Natural killer cell (primary cell): ENCODE measurements around the gene PCDH9. TPM values are rescaled to one million over a fixed set of nuclear protein-coding genes. Genes with fewer than 3 reads are reported as not detected.

Experiments
- ATAC-seq, 3 donors: fragments of 150-1000 bp in 2 of 3; fragments of 200-7000 bp in 1 of 3; cut with Tn5 transposase; 1 replicate in 1 of 3; 2 replicates in 2 of 3; pipeline ENCODE4 v1.10.0; 2021; ENCODE audit warnings: mild to moderate bottlenecking in 2 of 3, moderate library complexity in 2 of 3
- DNase-seq, 2 donors: peaks; one replicate each; pipeline versions ENCODE4 v3.0.0 to v3.0.0-alpha.2; 2013 to 2021; ENCODE audit warnings: mixed read lengths in 1 of 2
- H3K27ac ChIP-seq: one replicate; pipeline ENCODE4 v1.5.1; 2013; ENCODE audit warnings: mild to moderate bottlenecking, low read length
- H3K27me3 ChIP-seq: one replicate; pipeline ENCODE4 v1.6.1; 2013; ENCODE audit warnings: low read length; ENCODE audit not compliant: control insufficient read depth, insufficient read depth
- H3K36me3 ChIP-seq: one replicate; pipeline ENCODE4 v1.6.1; 2013; ENCODE audit warnings: low read length; ENCODE audit not compliant: control insufficient read depth, insufficient read depth
- H3K4me1 ChIP-seq: one replicate; pipeline ENCODE4 v1.6.1; 2013; ENCODE audit warnings: low read length; ENCODE audit not compliant: control insufficient read depth, insufficient read depth
- H3K4me3 ChIP-seq: one replicate; pipeline ENCODE4 v1.5.1; 2013; ENCODE audit warnings: low read length
- H3K9me3 ChIP-seq: one replicate; pipeline ENCODE4 v1.6.1; 2013; ENCODE audit warnings: low read length; ENCODE audit not compliant: control insufficient read depth, insufficient read depth
- H3K27ac Mint-ChIP-seq, 2 donors: one replicate each; pipeline ENCODE4 v1.8.0; 2022; ENCODE audit warnings: mild to moderate bottlenecking in 2 of 2, mixed read lengths in 2 of 2, moderate library complexity in 1 of 2
- H3K27me3 Mint-ChIP-seq, 2 donors: one replicate each; pipeline ENCODE4 v1.8.0; 2022; ENCODE audit warnings: low read depth in 2 of 2, mixed read lengths in 2 of 2
- H3K36me3 Mint-ChIP-seq: one replicate; pipeline ENCODE4 v1.8.0; 2022; ENCODE audit warnings: mixed read lengths
- H3K4me1 Mint-ChIP-seq, 2 donors: one replicate each; pipeline ENCODE4 v1.8.0; 2022; ENCODE audit warnings: mixed read lengths in 2 of 2
- H3K4me3 Mint-ChIP-seq: one replicate; pipeline ENCODE4 v1.8.0; 2022; ENCODE audit warnings: mild to moderate bottlenecking, moderate library complexity, mixed read lengths
- H3K9me3 Mint-ChIP-seq, 2 donors: one replicate each; pipeline ENCODE4 v1.8.0; 2022; ENCODE audit warnings: mixed read lengths in 2 of 2
- WGBS: methylation state at CpG from one replicate; pipeline ENCODE4 v1.1.7; 2013; ENCODE audit warnings: missing lambda C conversion rate; ENCODE audit not compliant: insufficient coverage; 5-methylcytosine and 5-hydroxymethylcytosine counted together
- intact Hi-C: fragments of 100-400 bp; cut with micrococcal nuclease; formaldehyde crosslinking; loops from one replicate; pipeline ENCODE4 v1.14.2; 2022
- total RNA-seq, 4 donors: library from RNA; stranded (reverse); fragments of 120-200 nt in 1 of 4; gene quantifications; one replicate each; pipeline versions ENCODE4 v1.2.3 to v1.2.4, GENCODE V29; 2013 to 2022
- TF ChIP-seq, protein P1 (sequence below): fragments of 200-600 bp; IDR thresholded peaks from one replicate; pipeline ENCODE4 v1.8.0; 2022; ENCODE audit warnings: antibody characterized with exemption

The PCDH9 gene
- total RNA-seq, 3 donors from 2014 or later (not counting 1 experiment from before 2014, with no cell fraction given) = 0.43 to 1.5 (median 0.68) TPM

DNA sequence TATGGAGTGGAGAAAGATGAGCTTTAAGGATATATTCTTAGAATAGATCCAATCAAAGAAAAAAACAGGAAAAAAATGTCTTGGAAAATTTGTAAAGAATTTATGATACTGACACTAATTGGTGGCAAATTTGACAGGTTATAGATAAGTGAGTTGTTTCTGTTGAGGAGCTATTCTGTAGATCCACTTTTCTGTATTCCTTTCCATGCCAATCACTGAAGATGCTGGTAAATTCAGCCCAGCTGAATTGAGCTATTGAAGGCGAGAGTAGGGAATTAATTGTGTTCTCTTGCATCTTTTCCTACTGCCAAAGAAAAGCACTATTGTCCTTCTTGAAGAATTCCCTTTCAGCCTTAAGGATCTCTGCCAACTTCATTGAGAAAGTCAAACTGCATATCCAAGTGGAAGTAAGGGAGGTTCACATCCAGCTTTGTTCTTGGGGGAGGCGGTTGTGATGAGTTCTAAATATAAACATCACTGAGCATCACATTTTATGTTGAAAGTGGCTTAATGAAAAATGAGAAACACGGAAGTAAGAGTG, 113.1 kb downstream of the PCDH9 start:
- Histone ChIP-seq H3K36me3 (no peaks in the 10 kb centered on the region), H3K4me1 (no peaks in the 10 kb centered on the region), H3K27me3 (no peaks in the 10 kb centered on the region), H3K9me3 (no peaks in the 10 kb centered on the region), H3K27ac (no peak overlapping the region), H3K4me3 (no peak overlapping the region)
- H3K4me1 Mint-ChIP-seq = no peaks in the 10 kb centered on the region
- no CpG with 5 or more reads among the region's 3 CpGs for WGBS
- no peak overlapping the region for H3K27ac Mint-ChIP-seq
- H3K4me3 Mint-ChIP-seq = no peak overlapping the region
- H3K9me3 Mint-ChIP-seq = peaks cover 0 to under 1% of the 10 kb centered on the region in 2 donors
- ATAC-seq = no peak
- DNase-seq = no peak
- no peaks in the 10 kb centered on the region for H3K27me3 Mint-ChIP-seq
- intact Hi-C loops = no loop called here
- TF ChIP-seq, protein P1, sequence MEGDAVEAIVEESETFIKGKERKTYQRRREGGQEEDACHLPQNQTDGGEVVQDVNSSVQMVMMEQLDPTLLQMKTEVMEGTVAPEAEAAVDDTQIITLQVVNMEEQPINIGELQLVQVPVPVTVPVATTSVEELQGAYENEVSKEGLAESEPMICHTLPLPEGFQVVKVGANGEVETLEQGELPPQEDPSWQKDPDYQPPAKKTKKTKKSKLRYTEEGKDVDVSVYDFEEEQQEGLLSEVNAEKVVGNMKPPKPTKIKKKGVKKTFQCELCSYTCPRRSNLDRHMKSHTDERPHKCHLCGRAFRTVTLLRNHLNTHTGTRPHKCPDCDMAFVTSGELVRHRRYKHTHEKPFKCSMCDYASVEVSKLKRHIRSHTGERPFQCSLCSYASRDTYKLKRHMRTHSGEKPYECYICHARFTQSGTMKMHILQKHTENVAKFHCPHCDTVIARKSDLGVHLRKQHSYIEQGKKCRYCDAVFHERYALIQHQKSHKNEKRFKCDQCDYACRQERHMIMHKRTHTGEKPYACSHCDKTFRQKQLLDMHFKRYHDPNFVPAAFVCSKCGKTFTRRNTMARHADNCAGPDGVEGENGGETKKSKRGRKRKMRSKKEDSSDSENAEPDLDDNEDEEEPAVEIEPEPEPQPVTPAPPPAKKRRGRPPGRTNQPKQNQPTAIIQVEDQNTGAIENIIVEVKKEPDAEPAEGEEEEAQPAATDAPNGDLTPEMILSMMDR = no peak
- H3K36me3 Mint-ChIP-seq = no peaks in the 10 kb centered on the region

GRCh38 chr13:67107979-67108378, 122.2 kb downstream of the PCDH9 start:
- no peak overlapping the region for H3K4me3 Mint-ChIP-seq
- Histone ChIP-seq H3K4me1 (no peaks in the 10 kb centered on the region), H3K27me3 (no peaks in the 10 kb centered on the region), H3K36me3 (no peaks in the 10 kb centered on the region), H3K27ac (no peak overlapping the region), H3K9me3 (no peaks in the 10 kb centered on the region), H3K4me3 (no peak overlapping the region)
- 93% methylated on average over 2 of the region's 2 CpGs for WGBS
- no peaks in the 10 kb centered on the region for H3K4me1 Mint-ChIP-seq
- peaks cover 0 to 5% of the 10 kb centered on the region in 2 donors for H3K9me3 Mint-ChIP-seq
- DNase-seq (no peak), ATAC-seq (no peak)
- H3K27me3 Mint-ChIP-seq = no peaks in the 10 kb centered on the region
- TF ChIP-seq, protein P1 = no peak
- H3K27ac Mint-ChIP-seq = no peak overlapping the region
- intact Hi-C loops = no loop called here
- H3K36me3 Mint-ChIP-seq = no peaks in the 10 kb centered on the region

- peaks cover 0 to 2% of the 10 kb centered on the region in 2 donors for H3K9me3 Mint-ChIP-seq
- Histone ChIP-seq H3K27me3 (no peaks in the 10 kb centered on the region), H3K27ac (no peak overlapping the region), H3K36me3 (no peaks in the 10 kb centered on the region), H3K9me3 (no peaks in the 10 kb centered on the region), H3K4me3 (no peak overlapping the region), H3K4me1 (no peaks in the 10 kb centered on the region)
- H3K4me1 Mint-ChIP-seq = no peaks in the 10 kb centered on the region
- WGBS = 81% methylated on average over 6 of the region's 6 CpGs
- TF ChIP-seq, protein P1 = no peak
- no peaks in the 10 kb centered on the region for H3K27me3 Mint-ChIP-seq
- no peak for DNase-seq
- H3K36me3 Mint-ChIP-seq = no peaks in the 10 kb centered on the region
- intact Hi-C loops = no loop called here
- no peak overlapping the region for H3K4me3 Mint-ChIP-seq
- no peak for ATAC-seq
- H3K27ac Mint-ChIP-seq = no peak overlapping the region
Measured at GRCh38 chr13:67106502-67107057, 123.6 kb downstream of the PCDH9 start.
